Measurements from ENCODE around the gene KLLN. TPM values are rescaled to one million over a fixed set of nuclear protein-coding genes. Genes with fewer than 3 reads are reported as not detected.
"Not testable (repeated sequence)": the region's sequence is repeated elsewhere in the genome, so short reads cannot be mapped to it uniquely, and the experiment has no call there.

KLLN gene
- total RNA-seq, 1 donor from 2014 or later = 0.26 TPM

- DNase-seq (ENCODE audit: low read depth, low spot score) = no peak
Observed at GRCh38 chr10:87866412-87866974, 3.2 kb upstream of the KLLN start.

- DNase-seq (ENCODE audit: low read depth, low spot score) = no peak
Observed at GRCh38 chr10:87865241-87865881, 2.0 kb upstream of the KLLN start.

- no peak for DNase-seq (ENCODE audit: low read depth, low spot score)
Observed at GRCh38 chr10:87864496-87865059, 1.2 kb upstream of the KLLN start.

DNA sequence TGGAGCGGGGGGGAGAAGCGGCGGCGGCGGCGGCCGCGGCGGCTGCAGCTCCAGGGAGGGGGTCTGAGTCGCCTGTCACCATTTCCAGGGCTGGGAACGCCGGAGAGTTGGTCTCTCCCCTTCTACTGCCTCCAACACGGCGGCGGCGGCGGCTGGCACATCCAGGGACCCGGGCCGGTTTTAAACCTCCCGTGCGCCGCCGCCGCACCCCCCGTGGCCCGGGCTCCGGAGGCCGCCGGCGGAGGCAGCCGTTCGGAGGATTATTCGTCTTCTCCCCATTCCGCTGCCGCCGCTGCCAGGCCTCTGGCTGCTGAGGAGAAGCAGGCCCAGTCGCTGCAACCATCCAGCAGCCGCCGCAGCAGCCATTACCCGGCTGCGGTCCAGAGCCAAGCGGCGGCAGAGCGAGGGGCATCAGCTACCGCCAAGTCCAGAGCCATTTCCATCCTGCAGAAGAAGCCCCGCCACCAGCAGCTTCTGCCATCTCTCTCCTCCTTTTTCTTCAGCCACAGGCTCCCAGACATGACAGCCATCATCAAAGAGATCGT lies 690 bp upstream of the KLLN start:
- DNase-seq (ENCODE audit: low read depth, low spot score) = not testable (repeated sequence)

DNA sequence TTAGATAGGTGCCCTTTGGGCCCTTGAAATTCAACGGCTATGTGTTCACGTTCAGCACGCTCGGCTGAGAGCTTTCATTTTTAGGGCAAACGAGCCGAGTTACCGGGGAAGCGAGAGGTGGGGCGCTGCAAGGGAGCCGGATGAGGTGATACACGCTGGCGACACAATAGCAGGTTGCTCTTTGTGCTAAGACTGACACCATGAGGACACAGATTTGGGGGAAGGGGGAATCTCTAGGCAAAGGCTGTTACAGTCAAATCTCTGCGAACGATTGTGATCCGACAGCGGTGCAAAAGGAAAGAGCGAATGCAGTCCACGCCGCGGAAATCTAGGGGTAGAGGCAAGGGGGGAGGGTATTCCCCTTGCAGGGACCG lies 667 bp downstream of the KLLN start:
- DNase-seq (ENCODE audit: low read depth, low spot score) = no peak

GRCh38 chr10:87861953-87862678 lies 1.2 kb downstream of the KLLN start:
- DNase-seq (ENCODE audit: low read depth, low spot score) = peak; percentile 91

DNA sequence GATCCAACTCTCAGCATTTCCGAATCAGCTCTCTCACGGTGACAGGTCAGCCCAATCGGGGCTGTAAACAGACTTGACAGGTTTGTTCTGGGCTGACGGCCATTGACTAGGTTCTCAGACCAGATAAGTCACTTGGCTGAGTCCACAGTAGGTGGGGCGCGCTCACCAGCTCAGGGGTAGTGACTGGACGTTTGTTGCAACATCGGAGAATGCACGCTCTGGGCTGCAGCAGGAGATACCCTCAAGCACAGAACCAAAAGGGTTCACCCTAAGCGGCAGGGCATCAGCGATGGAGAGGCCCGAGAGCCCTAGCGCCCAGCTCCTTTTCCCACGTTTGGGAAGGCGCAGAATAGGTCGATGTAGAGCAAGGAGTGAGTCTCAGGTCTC lies 1.8 kb downstream of the KLLN start:
- peak; percentile 41 for DNase-seq (ENCODE audit: low read depth, low spot score)

DNA sequence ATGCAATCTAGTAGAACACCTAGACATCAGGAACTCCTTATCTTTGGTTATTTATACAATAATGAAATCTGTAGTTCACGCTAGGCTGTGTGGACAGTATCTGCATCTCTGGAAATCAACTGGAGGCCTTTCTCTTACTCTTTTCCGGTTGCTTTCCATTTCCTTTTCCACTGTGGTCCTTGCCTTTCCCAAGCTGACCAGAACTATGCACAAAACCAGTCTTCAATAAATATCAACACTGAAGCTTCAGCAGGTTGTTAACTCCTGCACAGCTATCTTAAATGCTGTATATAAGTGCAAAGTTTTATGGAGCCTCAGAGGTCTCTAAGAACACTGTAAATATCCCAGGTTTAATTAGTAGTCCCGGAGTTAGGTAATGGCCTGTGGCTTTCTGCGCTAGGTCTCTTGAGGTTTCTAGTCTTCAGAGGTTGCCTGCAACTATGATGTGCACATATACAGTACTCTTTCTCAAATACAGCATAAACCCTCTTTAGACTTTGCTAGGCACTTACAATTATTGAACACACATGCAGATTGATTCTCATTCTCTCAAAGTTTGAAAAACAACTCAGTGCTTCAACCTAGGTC lies 2.4 kb downstream of the KLLN start:
- no peak for DNase-seq (ENCODE audit: low read depth, low spot score)

- peak; percentile 40 for DNase-seq (ENCODE audit: low read depth, low spot score)
Observed at GRCh38 chr10:87860156-87860795, 3.1 kb downstream of the KLLN start.

- DNase-seq (ENCODE audit: low read depth, low spot score) = not testable (repeated sequence)
Observed at GRCh38 chr10:87855665-87856064, 7.7 kb downstream of the KLLN start.

- not testable (repeated sequence) for DNase-seq (ENCODE audit: low read depth, low spot score)
Observed at GRCh38 chr10:87855247-87855646, 8.1 kb downstream of the KLLN start.

DNA sequence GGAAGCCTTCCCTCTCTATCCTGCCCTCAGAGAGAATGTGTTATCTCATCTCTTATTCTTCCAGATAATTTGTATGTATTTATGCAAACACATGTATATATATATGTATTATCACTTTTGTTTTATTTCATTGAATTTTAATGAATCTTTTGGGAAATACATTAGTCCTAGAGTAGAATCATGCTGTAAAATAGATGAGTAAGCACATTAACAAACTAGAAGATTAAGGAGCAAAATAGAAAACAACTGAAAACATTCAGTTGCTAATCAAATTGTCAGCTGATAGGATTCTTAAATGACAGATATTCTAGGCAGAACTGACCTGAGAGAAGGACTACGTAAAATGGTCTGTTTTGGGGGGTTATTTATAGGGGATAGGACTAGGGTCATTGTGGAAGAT lies 11.2 kb downstream of the KLLN start:
- no peak for DNase-seq (ENCODE audit: low read depth, low spot score)

DNA sequence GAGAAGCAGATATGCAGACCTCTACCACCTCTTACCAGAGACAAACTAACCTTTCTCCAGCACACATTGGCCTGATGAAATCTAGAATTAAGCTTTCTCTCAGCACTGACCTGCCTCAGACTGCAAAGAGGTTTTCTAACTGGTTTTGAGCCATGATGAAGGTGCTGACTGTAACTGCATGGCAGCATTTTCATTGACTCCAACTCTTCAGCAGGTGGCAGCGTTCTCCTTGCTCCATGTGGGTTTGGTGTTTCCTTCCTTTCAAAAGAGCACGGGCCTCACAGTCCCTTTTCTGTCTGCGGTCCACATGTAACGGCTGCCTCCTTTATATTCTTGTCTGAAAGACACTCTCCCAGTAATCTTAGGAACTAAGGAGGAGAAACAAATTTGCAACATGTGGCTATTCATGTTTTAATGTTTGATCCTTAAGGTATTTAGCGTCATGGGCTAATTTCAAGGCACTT lies 12.6 kb downstream of the KLLN start:
- no peak for DNase-seq (ENCODE audit: low read depth, low spot score)

DNA sequence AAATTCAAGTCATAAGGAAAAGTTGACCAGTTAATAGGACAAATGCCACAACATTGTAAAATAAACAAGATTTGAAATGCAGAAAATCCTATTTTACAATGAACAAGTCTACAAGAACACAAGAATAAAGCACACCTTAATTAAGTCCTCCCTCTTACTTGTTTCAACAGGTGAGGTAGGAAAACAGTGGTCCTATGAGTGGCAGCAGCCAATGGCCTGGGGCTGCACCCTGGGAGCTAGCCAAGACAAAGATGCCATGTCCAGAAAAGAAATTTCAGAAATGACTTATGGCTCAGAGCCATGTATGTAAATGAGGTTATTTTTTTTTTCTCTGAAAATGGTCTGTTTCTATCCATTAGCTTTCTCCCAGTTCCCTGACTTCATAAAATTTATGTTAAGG lies 14.3 kb downstream of the KLLN start:
- DNase-seq (ENCODE audit: low read depth, low spot score) = no peak

GRCh38 chr10:87847550-87847949 lies 15.8 kb downstream of the KLLN start:
- no peak for DNase-seq (ENCODE audit: low read depth, low spot score)

- DNase-seq (ENCODE audit: low read depth, low spot score) = not testable (repeated sequence)
Observed at GRCh38 chr10:87846711-87847110, 16.6 kb downstream of the KLLN start.

DNA sequence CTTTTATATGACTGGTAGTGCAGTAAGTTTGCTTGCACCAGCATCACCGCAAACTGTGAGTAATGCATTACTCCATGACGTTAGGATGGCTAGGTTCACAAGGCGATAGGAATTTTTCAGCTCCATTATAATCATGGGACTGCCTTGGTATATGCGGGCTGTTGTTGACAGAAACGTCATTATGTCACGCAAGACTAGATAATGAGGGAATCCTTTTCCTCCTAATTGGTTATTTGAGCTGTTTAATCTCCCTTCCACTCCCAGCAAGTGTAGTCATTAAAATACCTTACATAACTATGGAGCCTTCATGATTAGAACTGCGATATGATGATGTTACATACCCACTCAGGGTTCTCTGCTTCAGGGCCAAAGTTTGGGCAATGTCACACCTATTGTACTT lies 17.3 kb downstream of the KLLN start:
- DNase-seq (ENCODE audit: low read depth, low spot score) = no peak

DNA sequence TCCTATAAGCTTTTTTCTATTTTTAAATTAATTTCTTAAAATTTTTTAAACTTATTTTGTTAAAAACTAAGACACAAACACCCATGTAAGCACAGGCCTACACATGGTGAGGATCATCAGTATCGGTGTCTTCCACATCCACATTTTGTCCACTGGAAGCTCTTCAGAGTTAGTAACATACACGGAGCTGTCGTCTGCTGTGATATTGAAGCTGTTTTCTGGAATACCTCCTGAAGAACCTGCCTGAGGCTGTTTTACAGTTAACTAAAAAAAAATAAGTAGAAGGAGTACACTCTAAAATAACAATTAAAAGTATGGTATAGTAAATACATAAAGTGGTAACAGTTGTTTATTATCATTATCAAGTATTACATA lies 17.7 kb downstream of the KLLN start:
- no peak for DNase-seq (ENCODE audit: low read depth, low spot score)

DNA sequence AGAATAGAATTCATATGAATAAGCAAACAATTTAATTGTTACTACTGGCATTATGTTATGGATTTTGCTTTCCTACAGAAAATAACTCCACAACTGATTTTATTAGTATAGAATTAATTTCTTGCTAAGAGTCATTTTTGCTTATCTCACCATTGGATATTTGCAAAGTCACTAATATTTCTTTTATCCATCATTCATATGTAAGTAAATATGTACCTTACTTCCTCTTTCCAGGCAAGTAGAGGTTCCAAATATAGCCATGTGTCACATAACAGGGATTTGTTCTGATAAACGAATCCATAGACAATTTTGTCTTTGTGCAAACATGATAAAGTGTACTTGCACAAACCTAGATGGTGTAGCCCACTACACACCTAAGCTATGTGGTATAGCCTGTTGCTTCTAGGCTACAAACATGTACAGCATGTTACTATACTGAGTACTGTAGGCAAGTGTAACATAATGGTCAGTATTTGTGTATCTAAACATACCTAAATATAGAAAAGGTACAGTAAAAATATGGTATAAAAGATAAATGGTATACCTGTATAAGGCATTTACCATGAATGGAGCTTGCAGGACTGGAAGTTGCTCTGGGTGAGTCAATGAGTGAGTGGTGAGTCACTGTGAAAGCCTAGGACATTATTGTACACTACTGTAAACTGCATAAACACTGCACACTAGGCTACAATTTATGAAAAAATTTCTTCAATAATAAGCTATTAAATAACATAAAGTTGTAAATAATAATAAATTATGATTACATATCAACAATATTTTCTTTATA lies 18.3 kb downstream of the KLLN start:
- no peak for DNase-seq (ENCODE audit: low read depth, low spot score)

GRCh38 chr10:87843714-87844113 lies 19.6 kb downstream of the KLLN start:
- DNase-seq (ENCODE audit: low read depth, low spot score) = no peak
